PFSK-1 (cell line): ENCODE results near the gene KAT2B.

Experiments used
- FOXP2 ChIP-seq: optimal IDR thresholded peaks from 2 replicates; pipeline ENCODE3; 2011; ENCODE audit warnings: borderline replicate concordance, control low read depth, inconsistent platforms; ENCODE audit not compliant: insufficient read depth; ENCODE audit errors: extremely low read length, extremely low read depth
- POLR2AphosphoS5 ChIP-seq: IDR thresholded peaks from 2 replicates; pipeline ENCODE4 v1.6.1; 2012; ENCODE audit warnings: low read depth, mild to moderate bottlenecking, control low read depth, low read length, moderate library complexity
- REST ChIP-seq, 2 experiments: IDR thresholded peaks; 2 replicates each; pipeline versions ENCODE4 v1.6.1 to v1.8.0; 2011 to 2012; ENCODE audit warnings: low read depth in 2 of 2, low read length in 2 of 2, control low read depth in 1 of 2, inconsistent platforms in 1 of 2, mild to moderate bottlenecking in 1 of 2, moderate library complexity in 1 of 2; ENCODE audit not compliant: insufficient read depth in 1 of 2
- SIN3A ChIP-seq: IDR thresholded peaks from 2 replicates; pipeline ENCODE4 v1.6.1; 2012; ENCODE audit warnings: mild to moderate bottlenecking, low read length, moderate library complexity, borderline replicate concordance; ENCODE audit not compliant: insufficient read depth

- TF ChIP-seq SIN3A = no peak
- no peak for TF ChIP-seq POLR2AphosphoS5
- no peak for TF ChIP-seq REST (IDR thresholded peaks at IDR 0.05; ENCODE audit: insufficient read depth in 1 of 2, low read depth in 2 of 2, low read length in 2 of 2)
- TF ChIP-seq FOXP2 = no peak
These were observed 160.9 kb downstream of the KAT2B start for GRCh38 chr3:20201143-20201542.
